HepG2 (cell line): ENCODE data around the gene ATP10A. TPM values are rescaled to one million over a fixed set of nuclear protein-coding genes. Genes with fewer than 3 reads are reported as not detected.

Experiments
- ATAC-seq: fragments of 200-7000 bp; cut with Tn5 transposase; 3 replicates; pipeline ENCODE4 v1.9.1; 2020; ENCODE audit warnings: mild to moderate bottlenecking, moderate library complexity
- BruUV-seq: library from RNA; stranded (reverse); fragments of 400-500 nt; replicated peaks from 2 replicates; lab custom pipeline; 2021; lab: Mats Ljungman, UMichigan
- CTCF ChIA-PET: fragments of 300-600 bp; formaldehyde crosslinking; extraction: SDS; loops from one replicate; lab custom pipeline; 2021; ENCODE audit warnings: low total read pairs, inconsistent platforms, low intra/inter-chr PET ratio; lab: Yijun Ruan, JAX
- POLR2A ChIA-PET: fragments of 350-600 bp; sonication (Branson Sonifier 250); formaldehyde crosslinking; loops from one replicate; lab custom pipeline; 2020; ENCODE audit warnings: antibody characterized with exemption, inconsistent platforms; lab: Yijun Ruan, JAX
- DNase-seq: peaks from one replicate; pipeline ENCODE4 v3.0.0-alpha.2; 2015; ENCODE audit warnings: low spot score
- FAIRE-seq: peaks from 3 replicates; lab custom pipeline; 2011; peaks lifted over from hg19 to GRCh38; lab: Jason Lieb, UNC
- H2AFZ ChIP-seq: one replicate; pipeline ENCODE4 v1.6.1; 2011; ENCODE audit warnings: low read length, inconsistent platforms
- H3K27ac ChIP-seq: fragments of 300-600 bp; 3 replicates; pipeline ENCODE4 v1.8.0; 2011; ENCODE audit warnings: mixed run types, mild to moderate bottlenecking, mixed read lengths, low read length, inconsistent platforms; ENCODE audit not compliant: insufficient read depth; ENCODE audit errors: extremely low read length
- H3K27me3 ChIP-seq, 2 experiments: fragments of 200-600 bp in 1 of 2; 2 replicates in 1 of 2; 3 replicates in 1 of 2; pipeline versions ENCODE4 v1.6.0 to v1.8.0; 2011; ENCODE audit warnings: low read length in 2 of 2, mild to moderate bottlenecking in 2 of 2, moderate library complexity in 2 of 2, inconsistent platforms in 1 of 2; ENCODE audit not compliant: insufficient read depth in 2 of 2, control insufficient read depth in 1 of 2
- H3K36me3 ChIP-seq, 2 experiments: fragments of 200-600 bp in 1 of 2; replicated peaks in 1 of 2; 2 replicates in 1 of 2; 3 replicates in 1 of 2; pipeline versions ENCODE4 v1.5.1 to v1.8.0; 2011; ENCODE audit warnings: low read length in 2 of 2, inconsistent platforms in 1 of 2; ENCODE audit not compliant: insufficient read depth in 2 of 2, control insufficient read depth in 1 of 2
- H3K4me1 ChIP-seq: 2 replicates; pipeline ENCODE4 v1.5.1; 2012; ENCODE audit warnings: low read length, inconsistent platforms; ENCODE audit not compliant: insufficient read depth
- H3K4me2 ChIP-seq: 2 replicates; pipeline ENCODE4 v1.6.0; 2011; ENCODE audit warnings: low read depth, low read length, inconsistent platforms
- H3K4me3 ChIP-seq, 3 experiments: fragments of 200-600 bp in 1 of 3; sonication (generic), shearing (Covaris generic) in 1 of 3; replicated peaks in 1 of 3; 2 replicates each; pipeline ENCODE4 v1.5.1; 2011 to 2016; ENCODE audit warnings: low read length in 3 of 3, inconsistent platforms in 2 of 3, low read depth in 2 of 3, mild to moderate bottlenecking in 2 of 3, control low read depth in 1 of 3, mixed read lengths in 1 of 3; ENCODE audit not compliant: insufficient read depth in 1 of 3
- H3K79me2 ChIP-seq: one replicate; pipeline ENCODE4 v1.6.1; 2011; ENCODE audit warnings: low read length, inconsistent platforms; ENCODE audit not compliant: insufficient read depth
- H3K9ac ChIP-seq: 2 replicates; pipeline ENCODE4 v1.6.0; 2011; ENCODE audit warnings: mild to moderate bottlenecking, low read depth, low read length, inconsistent platforms; ENCODE audit not compliant: insufficient read depth
- H3K9me3 ChIP-seq: 2 replicates; pipeline ENCODE4 v1.5.1; 2012; ENCODE audit warnings: mild to moderate bottlenecking, low read length
- H4K20me1 ChIP-seq: 2 replicates; pipeline ENCODE4 v1.6.0; 2011; ENCODE audit warnings: inconsistent platforms, mild to moderate bottlenecking, low read length, moderate library complexity; ENCODE audit not compliant: insufficient read depth
- ASH2L ChIP-seq: fragments of 300-600, 200-600 bp; sonication (generic); IDR thresholded peaks from 2 replicates; pipeline ENCODE4 v1.7.0; 2017; ENCODE audit warnings: low read depth, mild to moderate bottlenecking, moderate library complexity, mixed read lengths, low read length; ENCODE audit not compliant: insufficient read length
- BCL6 ChIP-seq: IDR thresholded peaks from 2 replicates; pipeline ENCODE4 v1.6.1; 2016; ENCODE audit warnings: missing genetic modification reagents, missing compliant biosample characterization
- CEBPB ChIP-seq: IDR thresholded peaks from 2 replicates; pipeline ENCODE4 v1.6.1; 2011; ENCODE audit warnings: low read depth, low read length, improper control_type of control experiment, borderline replicate concordance
- CEBPG ChIP-seq: IDR thresholded peaks from 2 replicates; pipeline ENCODE4 v1.6.1; 2016
- CHD2 ChIP-seq: IDR thresholded peaks from 2 replicates; pipeline ENCODE4 v1.6.1; 2011; ENCODE audit warnings: low read depth, low read length, improper control_type of control experiment
- HMG20B ChIP-seq: conservative IDR thresholded peaks from 2 replicates; pipeline ENCODE4 v1.6.1; 2016; ENCODE audit warnings: missing genetic modification reagents, missing compliant biosample characterization
- MXI1 ChIP-seq: IDR thresholded peaks from 3 replicates; pipeline ENCODE4 v1.6.1; 2012; ENCODE audit warnings: low read depth, low read length, inconsistent platforms, borderline replicate concordance
- PRPF4 ChIP-seq: fragments of 200-400 bp; formaldehyde crosslinking; IDR thresholded peaks from 2 replicates; pipeline ENCODE4 v1.6.1; 2016; ENCODE audit warnings: low read length, low read depth; ENCODE audit not compliant: poor library complexity, severe bottlenecking
- RFX5 ChIP-seq: IDR thresholded peaks from 2 replicates; pipeline ENCODE4 v1.6.1; 2011; ENCODE audit warnings: low read depth, low read length, improper control_type of control experiment
- RXRB ChIP-seq: IDR thresholded peaks from 2 replicates; pipeline ENCODE4 v1.6.1; 2016; ENCODE audit warnings: borderline replicate concordance, missing genetic modification reagents, missing compliant biosample characterization
- XRCC5 ChIP-seq: fragments of 200-400 bp; formaldehyde crosslinking; optimal IDR thresholded peaks from 2 replicates; pipeline ENCODE3; 2017; ENCODE audit warnings: mild to moderate bottlenecking, low read length
- ZFYVE20 ChIP-seq: sonication (generic); formaldehyde crosslinking; IDR thresholded peaks from 2 replicates; pipeline ENCODE4 v1.8.0; 2023; ENCODE audit warnings: low read depth, mild to moderate bottlenecking, moderate library complexity, missing genetic modification reagents, borderline replicate concordance
- ZNF138 ChIP-seq: sonication (generic); formaldehyde crosslinking; IDR thresholded peaks from 2 replicates; pipeline ENCODE4 v1.5.0; 2020; ENCODE audit warnings: mild to moderate bottlenecking, low read depth, missing genetic modification reagents
- ZNF543 ChIP-seq: sonication (generic); formaldehyde crosslinking; IDR thresholded peaks from 2 replicates; pipeline ENCODE4 v1.4.0; 2020; ENCODE audit warnings: mild to moderate bottlenecking, missing genetic modification reagents
- ZNF558 ChIP-seq: sonication (generic); formaldehyde crosslinking; IDR thresholded peaks from 2 replicates; pipeline ENCODE4 v1.9.0; 2022; ENCODE audit warnings: mild to moderate bottlenecking, missing genetic modification reagents, borderline replicate concordance
- ZNF567 ChIP-seq: sonication (generic); formaldehyde crosslinking; IDR thresholded peaks from 2 replicates; pipeline ENCODE4 v1.8.1; 2023; ENCODE audit warnings: mild to moderate bottlenecking, missing genetic modification reagents, borderline replicate concordance
- WGBS: methylation state at CpG from one replicate; pipeline ENCODE4 v1.1.6; 2017; ENCODE audit warnings: low lambda C conversion rate; 5-methylcytosine and 5-hydroxymethylcytosine counted together
- in situ Hi-C: cut with HindIII; loops from 2 replicates; pipeline ENCODE4 v1.10.0; 2017; ENCODE audit warnings: low pct_unique_long_range_greater_than_20kb; ENCODE audit not compliant: extremely low pct_ligation_motif_present
- intact Hi-C: fragments of 100-400 bp; cut with micrococcal nuclease; formaldehyde crosslinking; loops from one replicate; pipeline ENCODE4 v1.10.0; 2022; ENCODE audit not compliant: unreplicated experiment
- polyA plus RNA-seq, 8 experiments: library from polyadenylated mRNA; depleted of rRNA in 3 of 8; stranded (reverse) in 7 of 8; unstranded in 1 of 8; fragments of >200 nt; fragmentation: Illumina TruSeq in 4 of 8; extraction: Trizol in 4 of 8; gene quantifications; 2 replicates each; pipeline versions ENCODE4 v1.2.1 to v1.2.3, GENCODE V29; 2011 to 2016; ENCODE audit warnings: low read depth in 4 of 8, missing spikeins in 1 of 8, mixed read lengths in 1 of 8; ENCODE audit not compliant: insufficient read depth in 1 of 8
- total RNA-seq, 5 experiments: library from RNA; depleted of rRNA; stranded (reverse); fragments of >200 nt; fragmentation: Illumina TruSeq; extraction: Trizol; gene quantifications; 2 replicates each; pipeline ENCODE4 v1.2.3, GENCODE V29; 2016; ENCODE audit warnings: low read depth in 1 of 5
- TF ChIP-seq, protein P1 (sequence below): sonication (generic); formaldehyde crosslinking; IDR thresholded peaks from 2 replicates; pipeline ENCODE4 v1.8.1; 2023; ENCODE audit warnings: mild to moderate bottlenecking, missing genetic modification reagents
- TF ChIP-seq, protein P2 (sequence below): sonication (generic); formaldehyde crosslinking; IDR thresholded peaks from 2 replicates; pipeline ENCODE4 v1.4.0; 2020; ENCODE audit warnings: mild to moderate bottlenecking, missing genetic modification reagents
- TF ChIP-seq, protein P3 (sequence below): sonication (generic); formaldehyde crosslinking; IDR thresholded peaks from 2 replicates; pipeline ENCODE4 v1.4.0; 2020; ENCODE audit warnings: low read depth, mild to moderate bottlenecking, missing genetic modification reagents

Gene ATP10A
- total and polyA plus RNA-seq, 2 of the 13 experiments (the other 11 are each of a cell fraction or from before 2014, with no cell fraction given) = 0.58 to 4.2 TPM

DNA sequence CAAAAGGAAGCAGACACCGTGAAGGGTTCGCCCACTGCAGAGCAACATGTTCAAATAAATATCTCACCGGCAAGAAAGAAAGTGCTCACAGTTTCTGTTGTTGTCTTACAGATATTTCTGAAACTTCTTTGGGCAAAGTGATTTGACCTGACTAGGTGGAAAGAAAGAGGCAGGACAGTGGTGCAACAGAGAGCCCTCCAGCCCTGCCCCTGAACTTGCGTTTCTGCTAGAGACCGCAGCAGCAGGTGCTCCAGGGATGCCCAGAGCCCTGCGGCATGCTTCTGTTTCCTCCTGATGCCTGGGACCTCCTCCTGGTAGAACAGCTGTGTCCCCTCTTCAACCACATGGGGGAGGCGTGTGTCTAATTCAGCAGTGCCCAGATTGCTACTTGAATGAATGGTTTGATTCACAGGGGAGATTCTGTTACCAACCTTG lies 123.4 kb downstream of the ATP10A start (continued):
- no peak for TF ChIP-seq ZNF138 (CRISPR knock-in tag)
- TF ChIP-seq ASH2L = no peak
- TF ChIP-seq ZNF558 (CRISPR knock-in tag) = no peak
- TF ChIP-seq, protein P1, sequence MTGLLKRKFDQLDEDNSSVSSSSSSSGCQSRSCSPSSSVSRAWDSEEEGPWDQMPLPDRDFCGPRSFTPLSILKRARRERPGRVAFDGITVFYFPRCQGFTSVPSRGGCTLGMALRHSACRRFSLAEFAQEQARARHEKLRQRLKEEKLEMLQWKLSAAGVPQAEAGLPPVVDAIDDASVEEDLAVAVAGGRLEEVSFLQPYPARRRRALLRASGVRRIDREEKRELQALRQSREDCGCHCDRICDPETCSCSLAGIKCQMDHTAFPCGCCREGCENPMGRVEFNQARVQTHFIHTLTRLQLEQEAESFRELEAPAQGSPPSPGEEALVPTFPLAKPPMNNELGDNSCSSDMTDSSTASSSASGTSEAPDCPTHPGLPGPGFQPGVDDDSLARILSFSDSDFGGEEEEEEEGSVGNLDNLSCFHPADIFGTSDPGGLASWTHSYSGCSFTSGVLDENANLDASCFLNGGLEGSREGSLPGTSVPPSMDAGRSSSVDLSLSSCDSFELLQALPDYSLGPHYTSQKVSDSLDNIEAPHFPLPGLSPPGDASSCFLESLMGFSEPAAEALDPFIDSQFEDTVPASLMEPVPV = no peak

DNA sequence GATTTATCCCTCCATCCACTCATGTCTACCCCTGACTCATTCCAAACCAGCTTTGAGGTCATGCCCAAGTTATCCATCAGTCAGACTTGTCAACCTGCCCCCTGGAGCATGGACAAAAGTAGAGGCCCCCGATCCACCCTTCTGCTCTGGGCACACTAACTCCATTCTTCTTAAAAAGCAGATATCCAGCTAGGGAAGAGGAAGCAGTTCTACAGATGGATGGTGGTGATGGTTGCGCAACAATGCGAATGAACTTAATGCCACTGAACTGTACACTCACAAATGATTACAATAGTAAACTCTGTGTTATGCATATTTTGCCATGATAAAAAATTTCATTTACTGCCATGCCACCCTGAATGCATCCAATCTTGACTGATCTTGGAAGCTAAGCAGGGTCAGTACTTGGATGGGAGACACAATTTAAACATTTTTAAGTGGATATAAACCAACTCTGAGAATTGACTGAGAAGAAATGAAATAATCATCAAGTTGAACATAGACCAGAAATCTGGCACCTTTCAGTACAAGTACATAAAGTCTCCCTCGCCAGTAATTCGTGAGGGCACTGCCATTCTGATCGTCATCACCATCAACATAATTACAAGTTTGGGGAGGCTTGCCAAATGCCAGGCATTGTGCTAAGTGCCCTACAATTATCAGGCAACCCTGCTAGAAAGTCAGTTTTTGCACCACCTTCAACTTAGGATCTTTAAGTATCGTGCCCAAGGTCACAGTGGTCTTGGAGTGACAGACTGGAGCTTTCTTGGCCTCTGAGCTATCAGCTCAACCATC lies 124.8 kb downstream of the ATP10A start:
- DNase-seq (no peak), ATAC-seq (no peak), FAIRE-seq (no peak)
- no peaks in the 10 kb centered on the region; a peak in 1 of 5 replicates for H3K27me3 ChIP-seq
- no peaks in the 10 kb centered on the region for H3K9me3 ChIP-seq
- POLR2A ChIA-PET = no interaction called here
- no peak overlapping the region for H3K27ac ChIP-seq
- CTCF ChIA-PET = no interaction called here
- H2AFZ ChIP-seq = no peak overlapping the region
- no TSS peak for BruUV-seq
- no peak overlapping the region for H3K4me2 ChIP-seq
- 58% methylated on average over 7 of the region's 7 CpGs for WGBS
- H3K4me1 ChIP-seq = no peaks in the 10 kb centered on the region
- H3K36me3 ChIP-seq = no peaks in the 10 kb centered on the region
- no peak overlapping the region for H3K4me3 ChIP-seq
- H3K9ac ChIP-seq = no peak overlapping the region
- intact Hi-C loops = no loop called here
- H4K20me1 ChIP-seq = no peaks in the 10 kb centered on the region
- in situ Hi-C loops = no loop called here
- H3K79me2 ChIP-seq = no peaks in the 10 kb centered on the region
- TF ChIP-seq PRPF4 (no peak), ZNF567 (CRISPR knock-in tag) (no peak), CHD2 (no peak), ZFYVE20 (CRISPR knock-in tag) (no peak), MXI1 (no peak), RXRB (CRISPR knock-in tag) (no peak), RFX5 (no peak), XRCC5 (no peak), ZNF543 (CRISPR knock-in tag) (no peak), BCL6 (CRISPR knock-in tag) (no peak), HMG20B (no peak), CEBPG (CRISPR knock-in tag) (peak; percentile 80), CEBPB (peak; percentile 94)
- TF ChIP-seq, protein P2, sequence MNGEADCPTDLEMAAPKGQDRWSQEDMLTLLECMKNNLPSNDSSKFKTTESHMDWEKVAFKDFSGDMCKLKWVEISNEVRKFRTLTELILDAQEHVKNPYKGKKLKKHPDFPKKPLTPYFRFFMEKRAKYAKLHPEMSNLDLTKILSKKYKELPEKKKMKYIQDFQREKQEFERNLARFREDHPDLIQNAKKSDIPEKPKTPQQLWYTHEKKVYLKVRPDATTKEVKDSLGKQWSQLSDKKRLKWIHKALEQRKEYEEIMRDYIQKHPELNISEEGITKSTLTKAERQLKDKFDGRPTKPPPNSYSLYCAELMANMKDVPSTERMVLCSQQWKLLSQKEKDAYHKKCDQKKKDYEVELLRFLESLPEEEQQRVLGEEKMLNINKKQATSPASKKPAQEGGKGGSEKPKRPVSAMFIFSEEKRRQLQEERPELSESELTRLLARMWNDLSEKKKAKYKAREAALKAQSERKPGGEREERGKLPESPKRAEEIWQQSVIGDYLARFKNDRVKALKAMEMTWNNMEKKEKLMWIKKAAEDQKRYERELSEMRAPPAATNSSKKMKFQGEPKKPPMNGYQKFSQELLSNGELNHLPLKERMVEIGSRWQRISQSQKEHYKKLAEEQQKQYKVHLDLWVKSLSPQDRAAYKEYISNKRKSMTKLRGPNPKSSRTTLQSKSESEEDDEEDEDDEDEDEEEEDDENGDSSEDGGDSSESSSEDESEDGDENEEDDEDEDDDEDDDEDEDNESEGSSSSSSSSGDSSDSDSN (CRISPR knock-in tag) = no peak
- TF ChIP-seq, protein P3, sequence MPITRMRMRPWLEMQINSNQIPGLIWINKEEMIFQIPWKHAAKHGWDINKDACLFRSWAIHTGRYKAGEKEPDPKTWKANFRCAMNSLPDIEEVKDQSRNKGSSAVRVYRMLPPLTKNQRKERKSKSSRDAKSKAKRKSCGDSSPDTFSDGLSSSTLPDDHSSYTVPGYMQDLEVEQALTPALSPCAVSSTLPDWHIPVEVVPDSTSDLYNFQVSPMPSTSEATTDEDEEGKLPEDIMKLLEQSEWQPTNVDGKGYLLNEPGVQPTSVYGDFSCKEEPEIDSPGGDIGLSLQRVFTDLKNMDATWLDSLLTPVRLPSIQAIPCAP (CRISPR knock-in tag) = no peak
